ENCODE results near the gene FUT3.

GRCh38 chr19:5890099-5890498 lies 38.9 kb upstream of the FUT3 start:
- TF ChIP-seq CTCF (IDR thresholded peaks at IDR 0.05; ENCODE audit: insufficient read depth, low read length, poor library complexity, severe bottlenecking) (no peak), EZH2phosphoT487 (conservative IDR thresholded peaks at IDR 0.05; ENCODE audit: low read length) (no peak)

Data from SU-DHL-6 (cell line).